ENCODE measurements around the gene GCKR.

GCKR gene

GRCh38 chr2:27489498-27490397, 6.9 kb upstream of the GCKR start, which contains the start of gene IFT172:
Gene IFT172 (minus strand): TSS chr2:27489743. CDS start chr2:27489653, 90 bp downstream.
- peak; percentile 37; the same call in 1 of the 2 replicates for TF ChIP-seq TAF1 (IDR thresholded peaks at IDR 0.05; ENCODE audit: low read depth)
- peak; percentile 91 for TF ChIP-seq CREB1 (IDR thresholded peaks at IDR 0.05; ENCODE audit: low read depth)
- no peak for TF ChIP-seq EGR1 (IDR thresholded peaks at IDR 0.05)
- TF ChIP-seq TCF12 (IDR thresholded peaks at IDR 0.05; ENCODE audit: low read depth), result no peak
- TF ChIP-seq CEBPB (IDR thresholded peaks at IDR 0.05), result no peak
- no peak for TF ChIP-seq TEAD4 (IDR thresholded peaks at IDR 0.05)
- TF ChIP-seq YY1 (IDR thresholded peaks at IDR 0.05; ENCODE audit: low read depth), result 0 out of 2 replicates have a peak, but pooled peaks have one; percentile 9
- no peak for TF ChIP-seq ZBTB7A (IDR thresholded peaks at IDR 0.05; ENCODE audit: low read depth)
- no peak for TF ChIP-seq USF1 (IDR thresholded peaks at IDR 0.05)
- peak; percentile 96 for TF ChIP-seq MAX (IDR thresholded peaks at IDR 0.05)
- TF ChIP-seq RAD21 (IDR thresholded peaks at IDR 0.05; ENCODE audit: low read depth), result no peak
- no peak for TF ChIP-seq EP300 (IDR thresholded peaks at IDR 0.05; ENCODE audit: borderline replicate concordance)
- TF ChIP-seq REST (IDR thresholded peaks at IDR 0.05; ENCODE audit: low read depth), result no peak

GRCh38 chr2:27492557-27492956, 4.1 kb upstream of the GCKR start:
- TF ChIP-seq CEBPB (IDR thresholded peaks at IDR 0.05) (no peak), USF1 (IDR thresholded peaks at IDR 0.05) (no peak), RAD21 (IDR thresholded peaks at IDR 0.05; ENCODE audit: low read depth) (no peak), NFIC (IDR thresholded peaks at IDR 0.05) (no peak)

- no peak for TF ChIP-seq TEAD4 (IDR thresholded peaks at IDR 0.05)
- no peak for TF ChIP-seq CEBPB (IDR thresholded peaks at IDR 0.05)
- no peak for TF ChIP-seq RAD21 (IDR thresholded peaks at IDR 0.05; ENCODE audit: low read depth)
- no peak for TF ChIP-seq REST (IDR thresholded peaks at IDR 0.05; ENCODE audit: low read depth)
- no peak for TF ChIP-seq TCF12 (IDR thresholded peaks at IDR 0.05; ENCODE audit: low read depth)
- no peak for TF ChIP-seq TAF1 (IDR thresholded peaks at IDR 0.05; ENCODE audit: low read depth)
- no peak for TF ChIP-seq EP300 (IDR thresholded peaks at IDR 0.05; ENCODE audit: borderline replicate concordance)
- no peak for TF ChIP-seq MAX (IDR thresholded peaks at IDR 0.05)
- TF ChIP-seq EGR1 (IDR thresholded peaks at IDR 0.05), result no peak
- TF ChIP-seq NFIC (IDR thresholded peaks at IDR 0.05), result no peak
- TF ChIP-seq FOXM1 (IDR thresholded peaks at IDR 0.05; ENCODE audit: borderline replicate concordance, low read depth), result no peak
- TF ChIP-seq YY1 (IDR thresholded peaks at IDR 0.05; ENCODE audit: low read depth), result no peak
- no peak for TF ChIP-seq USF1 (IDR thresholded peaks at IDR 0.05)
- TF ChIP-seq ZBTB7A (IDR thresholded peaks at IDR 0.05; ENCODE audit: low read depth), result no peak
- TF ChIP-seq CREB1 (IDR thresholded peaks at IDR 0.05; ENCODE audit: low read depth), result no peak
Observed at GRCh38 chr2:27493948-27494283, 2.7 kb upstream of the GCKR start.

GRCh38 chr2:27494284-27494943, 2.2 kb upstream of the GCKR start:
- peak; percentile 93 for TF ChIP-seq EGR1 (IDR thresholded peaks at IDR 0.05)
- no peak for TF ChIP-seq REST (IDR thresholded peaks at IDR 0.05; ENCODE audit: low read depth)

All from Ishikawa (cell line).